ENCODE measurements around the gene ZNF219.

Gene ZNF219

GRCh38 chr14:21053184-21054122 lies 45.0 kb downstream of the ZNF219 start:
- DNase-seq (ENCODE audit: low read depth), result no peak
- H3K4me3 ChIP-seq (ENCODE audit: low read depth, low read length), result no peak overlapping the region
- no peak for TF ChIP-seq CTCF (conservative IDR thresholded peaks at IDR 0.05; ENCODE audit: low read depth, low read length)

- no peak overlapping the region for H3K4me3 ChIP-seq (ENCODE audit: low read depth, low read length)
- TF ChIP-seq CTCF (conservative IDR thresholded peaks at IDR 0.05; ENCODE audit: low read depth, low read length), result no peak
- no peak for DNase-seq (ENCODE audit: low read depth)
Observed at GRCh38 chr14:21050597-21050996, 47.9 kb downstream of the ZNF219 start.

GRCh38 chr14:21049271-21049673 lies 49.2 kb downstream of the ZNF219 start:
- no peak for TF ChIP-seq CTCF (conservative IDR thresholded peaks at IDR 0.05; ENCODE audit: low read depth, low read length)
- peak; percentile 64 for DNase-seq (ENCODE audit: low read depth)
- no peak overlapping the region for H3K4me3 ChIP-seq (ENCODE audit: low read depth, low read length)

GRCh38 chr14:21048638-21049037 lies 49.8 kb downstream of the ZNF219 start:
- no peak for DNase-seq (ENCODE audit: low read depth)
- no peak for TF ChIP-seq CTCF (conservative IDR thresholded peaks at IDR 0.05; ENCODE audit: low read depth, low read length)

GRCh38 chr14:21047378-21047781 lies 51.1 kb downstream of the ZNF219 start:
- no peak for DNase-seq (ENCODE audit: low read depth)
- no peak overlapping the region for H3K4me3 ChIP-seq (ENCODE audit: low read depth, low read length)
- TF ChIP-seq CTCF (conservative IDR thresholded peaks at IDR 0.05; ENCODE audit: low read depth, low read length), result no peak

More at GRCh38 chr14:21048638-21049037, 49.8 kb downstream of the ZNF219 start:
- H3K4me3 ChIP-seq (ENCODE audit: low read depth, low read length), result no peak overlapping the region

GRCh38 chr14:21043974-21044618 lies 54.4 kb downstream of the ZNF219 start:
- no peak for DNase-seq (ENCODE audit: low read depth)
- TF ChIP-seq CTCF (conservative IDR thresholded peaks at IDR 0.05; ENCODE audit: low read depth, low read length), result no peak
- H3K4me3 ChIP-seq (ENCODE audit: low read depth, low read length), result no peak overlapping the region
